HUES48 (cell line): ENCODE data around the gene COLGALT1.
"Not testable (repeated sequence)": the region's sequence is repeated elsewhere in the genome, so short reads cannot be mapped to it uniquely, and the experiment has no call there.

ENCODE experiments used
- H3K27ac ChIP-seq: one replicate; pipeline ENCODE4 v1.7.0; 2013; ENCODE audit warnings: low read depth, low read length, inconsistent platforms
- H3K27me3 ChIP-seq: 2 replicates; pipeline ENCODE4 v1.6.1; 2013; ENCODE audit warnings: mild to moderate bottlenecking, low read length; ENCODE audit not compliant: control insufficient read depth, insufficient read depth
- H3K36me3 ChIP-seq: 2 replicates; pipeline ENCODE4 v1.6.1; 2013; ENCODE audit warnings: low read length; ENCODE audit not compliant: control insufficient read depth, insufficient read depth
- H3K4me1 ChIP-seq: 2 replicates; pipeline ENCODE4 v1.6.1; 2013; ENCODE audit warnings: mild to moderate bottlenecking, low read length; ENCODE audit not compliant: control insufficient read depth, insufficient read depth
- H3K4me3 ChIP-seq: 2 replicates; pipeline ENCODE4 v1.5.1; 2013; ENCODE audit warnings: mild to moderate bottlenecking, low read depth, low read length
- H3K9ac ChIP-seq: 2 replicates; pipeline ENCODE4 v1.6.1; 2013; ENCODE audit warnings: mild to moderate bottlenecking, low read depth, low read length, moderate library complexity
- H3K9me3 ChIP-seq: 2 replicates; pipeline ENCODE4 v1.6.1; 2013; ENCODE audit warnings: low read length; ENCODE audit not compliant: control insufficient read depth, insufficient read depth

COLGALT1 gene

DNA sequence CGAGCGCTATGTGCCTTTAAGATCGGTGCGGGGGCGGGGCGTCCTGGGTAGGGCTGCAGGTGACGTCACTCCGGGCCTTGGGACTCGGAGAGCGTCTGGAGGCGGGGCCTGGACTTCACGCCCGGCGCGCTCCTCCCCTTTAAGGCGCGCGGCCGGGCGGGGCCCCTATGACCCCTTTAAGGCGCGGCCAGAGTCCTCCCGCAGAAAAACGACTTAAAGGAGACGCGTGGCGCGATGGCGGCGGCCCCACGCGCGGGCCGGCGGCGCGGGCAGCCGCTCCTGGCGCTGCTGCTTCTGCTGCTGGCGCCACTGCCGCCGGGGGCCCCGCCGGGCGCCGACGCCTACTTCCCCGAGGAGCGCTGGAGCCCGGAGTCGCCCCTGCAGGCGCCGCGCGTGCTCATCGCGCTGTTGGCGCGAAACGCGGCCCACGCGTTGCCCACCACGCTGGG is at the start of gene COLGALT1:
TSS of gene COLGALT1 (plus strand) at position 170 of the 449 bp plus-strand sequence. CDS start at position 235, 65 bp downstream.
- no peaks in the 10 kb centered on the region for H3K4me1 ChIP-seq
- H3K27ac ChIP-seq, result no peak within 1 kb of the TSS
- H3K9ac ChIP-seq, result peak within 1 kb of the TSS; percentile 35; the same call in 1 of the 2 replicates

DNA sequence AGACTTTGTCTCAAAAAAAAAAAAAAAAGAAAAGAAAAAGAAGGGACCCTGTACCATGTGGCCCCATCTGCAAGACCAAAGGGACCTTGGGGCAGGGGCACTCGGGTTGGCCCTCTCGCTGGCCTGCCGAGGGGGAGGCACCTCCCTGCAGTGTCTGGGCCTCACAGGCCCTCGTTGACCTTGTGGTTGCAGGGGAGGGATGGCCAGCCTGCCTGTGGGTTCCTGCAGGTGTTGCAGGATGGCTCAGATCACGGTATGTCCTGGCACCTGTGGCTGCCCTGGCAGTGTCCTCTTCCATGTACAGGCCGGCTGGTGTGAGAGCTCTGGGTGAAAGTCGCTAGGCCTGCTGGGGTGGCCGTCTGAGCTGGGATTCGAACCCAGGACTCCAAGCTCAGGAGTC is 48.7 kb upstream of the COLGALT1 start:
- Histone ChIP-seq H3K9ac (no peak overlapping the region), H3K9me3 (no peaks in the 10 kb centered on the region), H3K27me3 (no peaks in the 10 kb centered on the region), H3K27ac (no peak overlapping the region), H3K4me3 (no peak overlapping the region), H3K36me3 (no peaks in the 10 kb centered on the region), H3K4me1 (0 out of 2 replicates have a peak, but pooled peaks cover 5% of the 10 kb centered on the region)

More for the DNA sequence above, at the start of gene COLGALT1:
- H3K27me3 ChIP-seq, result no peaks in the 10 kb centered on the region
- H3K36me3 ChIP-seq, result peaks cover 12% of the 10 kb centered on the region
- no peaks in the 10 kb centered on the region for H3K9me3 ChIP-seq
- H3K4me3 ChIP-seq, result peak within 1 kb of the TSS; percentile 72

DNA sequence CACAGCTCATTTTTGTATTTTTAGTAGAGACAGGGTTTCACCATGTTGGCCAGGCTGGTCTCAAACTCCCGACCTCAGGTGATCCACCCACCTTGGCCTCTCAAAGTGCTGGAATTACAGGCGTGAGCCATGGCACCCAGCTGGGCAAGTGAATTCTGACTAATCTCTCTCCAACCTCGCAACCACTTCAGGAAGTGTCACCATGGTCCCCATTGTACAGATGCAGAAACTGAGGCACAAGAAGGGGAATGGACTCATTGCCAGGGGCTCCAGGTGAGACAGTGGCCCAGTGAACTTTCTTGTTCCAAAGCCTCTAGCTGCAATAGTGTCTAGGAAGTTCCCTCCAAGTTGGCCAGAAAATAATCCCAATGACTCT is 46.9 kb upstream of the COLGALT1 start:
- H3K27ac ChIP-seq, H3K4me3 ChIP-seq, H3K4me1 ChIP-seq, H3K9ac ChIP-seq, H3K9me3 ChIP-seq, H3K36me3 ChIP-seq, H3K27me3 ChIP-seq: not testable (repeated sequence)

DNA sequence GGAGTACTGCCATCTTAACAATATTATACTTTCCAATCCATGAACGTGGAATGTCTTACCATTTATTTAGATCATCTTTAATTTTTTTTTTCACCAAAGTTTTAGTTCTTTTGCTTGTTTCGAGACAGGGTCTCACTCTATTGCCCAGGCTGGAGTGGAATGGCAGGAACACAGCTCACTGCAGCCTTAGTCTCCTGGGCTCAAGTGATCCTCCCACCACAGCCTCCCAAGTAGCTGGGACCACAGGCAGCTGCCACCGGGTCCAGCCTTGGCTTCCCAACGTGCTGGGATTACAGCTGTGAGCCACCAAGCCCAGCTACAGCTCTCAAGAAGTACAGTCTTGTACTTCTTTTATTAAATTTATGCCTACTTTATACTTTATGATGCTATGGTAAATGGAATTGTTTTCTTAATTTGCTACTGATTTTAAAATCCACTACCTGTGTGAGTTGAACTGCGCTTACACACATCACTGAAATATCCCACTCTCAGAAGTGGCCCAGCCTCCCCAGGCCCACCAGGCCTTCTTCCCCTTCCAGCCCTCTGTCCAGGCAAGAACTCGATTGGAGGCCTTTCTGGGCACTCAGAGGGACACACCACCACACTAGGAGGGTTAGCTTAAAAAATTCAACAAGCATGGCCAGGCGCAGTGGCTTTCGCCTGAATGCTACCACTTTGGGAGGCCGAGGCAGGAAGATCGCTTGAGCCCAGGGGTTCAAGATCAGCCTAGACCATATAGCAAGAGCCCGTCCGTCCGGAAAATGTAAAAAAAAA is 45.0 kb upstream of the COLGALT1 start:
- Histone ChIP-seq H3K4me1 (0 out of 2 replicates have a peak, but pooled peaks cover 7% of the 10 kb centered on the region), H3K27me3 (no peaks in the 10 kb centered on the region), H3K9me3 (no peaks in the 10 kb centered on the region), H3K9ac (peak overlapping the region; percentile 94), H3K27ac (peak overlapping the region; percentile 97), H3K4me3 (peak overlapping the region; percentile 93), H3K36me3 (no peaks in the 10 kb centered on the region)

DNA sequence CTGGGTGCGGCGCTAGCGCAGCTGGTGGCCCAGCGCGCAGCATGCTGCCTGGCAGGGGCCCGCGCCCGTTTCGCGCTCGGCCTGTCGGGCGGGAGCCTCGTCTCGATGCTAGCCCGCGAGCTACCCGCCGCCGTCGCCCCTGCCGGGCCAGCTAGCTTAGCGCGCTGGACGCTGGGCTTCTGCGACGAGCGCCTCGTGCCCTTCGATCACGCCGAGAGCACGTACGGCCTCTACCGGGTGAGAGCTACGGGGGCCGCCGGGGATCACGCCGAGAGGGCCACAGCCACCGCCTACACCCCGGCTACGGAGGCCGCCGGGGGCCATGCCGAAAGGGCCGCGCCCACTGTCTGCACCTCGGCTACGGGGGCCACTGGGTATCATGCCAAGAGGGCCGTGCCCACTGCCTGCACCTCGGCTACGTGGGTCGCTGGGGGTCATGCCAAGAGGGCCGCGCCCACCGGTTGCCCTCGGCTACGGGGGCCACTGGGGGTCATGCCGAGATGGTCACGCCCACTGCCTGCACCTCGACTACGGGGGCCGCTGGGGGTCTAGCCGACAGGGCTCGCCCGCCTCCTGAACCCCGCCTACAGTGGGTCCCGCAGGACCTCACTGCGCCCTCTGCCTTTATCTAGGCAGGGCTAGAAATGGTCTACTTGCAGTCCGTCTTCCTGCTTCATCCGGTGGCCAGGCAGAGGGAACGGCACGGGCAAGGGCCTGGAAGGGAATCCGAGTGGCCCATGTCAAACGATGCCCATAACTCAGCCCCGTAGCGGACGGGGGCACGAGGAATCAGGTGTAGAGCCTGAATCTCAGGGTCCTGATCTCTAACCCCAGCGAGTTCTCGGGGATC is 43.5 kb upstream of the COLGALT1 start:
- H3K4me1 ChIP-seq, result 0 out of 2 replicates have a peak, but pooled peaks cover 7% of the 10 kb centered on the region
- H3K27ac ChIP-seq, result peak overlapping the region; percentile 97
- no peaks in the 10 kb centered on the region for H3K27me3 ChIP-seq
- H3K9me3 ChIP-seq, result no peaks in the 10 kb centered on the region
- H3K36me3 ChIP-seq, result peaks cover 6% of the 10 kb centered on the region
- peak overlapping the region; percentile 93 for H3K4me3 ChIP-seq
- peak overlapping the region; percentile 94 for H3K9ac ChIP-seq

DNA sequence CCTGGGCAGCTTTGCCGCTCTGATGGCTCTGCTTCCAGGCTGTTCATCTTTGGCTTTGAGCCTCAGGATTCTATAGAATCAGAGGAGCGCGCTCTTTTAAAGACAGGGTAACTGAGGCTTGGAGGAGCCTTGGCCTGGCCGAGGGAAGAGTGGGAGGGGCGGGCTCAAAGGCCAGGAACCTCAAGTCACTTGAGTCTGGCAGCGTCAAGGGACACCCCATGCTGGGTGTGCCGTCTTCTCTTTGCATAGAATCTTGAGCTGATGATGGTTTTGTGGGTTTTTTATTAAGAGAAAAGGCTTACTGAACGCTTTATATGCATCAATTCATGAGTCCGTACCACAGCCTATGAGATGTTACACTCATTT is 42.9 kb upstream of the COLGALT1 start:
- Histone ChIP-seq H3K4me3 (peak overlapping the region; percentile 93), H3K27me3 (no peaks in the 10 kb centered on the region), H3K27ac (peak overlapping the region; percentile 97), H3K36me3 (peaks cover 12% of the 10 kb centered on the region), H3K9me3 (peaks cover 4% of the 10 kb centered on the region), H3K4me1 (0 out of 2 replicates have a peak, but pooled peaks cover 7% of the 10 kb centered on the region), H3K9ac (0 out of 2 replicates have a peak overlapping the region, but pooled peaks have one; percentile 94)

DNA sequence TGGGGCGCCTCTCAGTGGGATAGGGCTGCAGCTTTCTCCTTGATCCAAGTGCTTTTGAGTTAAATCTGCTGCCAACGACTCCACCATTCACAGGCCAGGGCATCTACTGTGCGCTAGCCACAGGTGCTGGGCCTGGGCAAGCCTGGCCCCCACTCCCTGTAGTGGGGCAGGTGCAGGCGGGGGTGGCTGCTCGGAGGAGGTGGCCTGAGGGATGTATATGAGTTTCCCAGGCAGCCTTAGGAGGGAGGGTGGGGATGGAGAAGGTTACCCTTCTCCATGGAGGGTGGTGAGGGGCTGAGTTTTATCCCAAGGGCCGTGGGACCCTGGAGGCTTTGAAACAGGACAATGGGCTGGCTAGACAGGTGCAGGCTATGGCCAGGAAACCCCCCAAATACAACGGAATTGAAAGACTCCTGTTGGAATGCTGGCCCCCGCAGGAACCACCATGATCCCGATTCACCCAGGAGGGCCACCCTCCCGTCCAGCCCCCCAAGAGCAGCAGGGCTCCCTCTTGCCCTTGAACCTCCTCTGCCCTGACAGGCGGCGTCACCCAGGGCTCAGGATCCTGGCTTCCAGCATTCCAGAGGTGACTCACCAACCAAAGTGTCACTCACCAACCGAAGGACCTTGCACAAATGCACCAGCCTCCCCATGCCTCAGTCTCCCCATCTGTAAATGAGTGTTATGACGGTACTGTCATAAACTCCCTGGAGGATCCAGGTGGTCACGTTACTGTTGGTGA is 39.9 kb upstream of the COLGALT1 start:
- H3K4me3 ChIP-seq, result no peak overlapping the region
- no peak overlapping the region for H3K9ac ChIP-seq
- H3K27me3 ChIP-seq, result no peaks in the 10 kb centered on the region
- H3K36me3 ChIP-seq, result peaks cover 23% of the 10 kb centered on the region
- H3K4me1 ChIP-seq, result 0 out of 2 replicates have a peak, but pooled peaks cover 4% of the 10 kb centered on the region
- H3K9me3 ChIP-seq, result peaks cover 8% of the 10 kb centered on the region
- no peak overlapping the region for H3K27ac ChIP-seq

DNA sequence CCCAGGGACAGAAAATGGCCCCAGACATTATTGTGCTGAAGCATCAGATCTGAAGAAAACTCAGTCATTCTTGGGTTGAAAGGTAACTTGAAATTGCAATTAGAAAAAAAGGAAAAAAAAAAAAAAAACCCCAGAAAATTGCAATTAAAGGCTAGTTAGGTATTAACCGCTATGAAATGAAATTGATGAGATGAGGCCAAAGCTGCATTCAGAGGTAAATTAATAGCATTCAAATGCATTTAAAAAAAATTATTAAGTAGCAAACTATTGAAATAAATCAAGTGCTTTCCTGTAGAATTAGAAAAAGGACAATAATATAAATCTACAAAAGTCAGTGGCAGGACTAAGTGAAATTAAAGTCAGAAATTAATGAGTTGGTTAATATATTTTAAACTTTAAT is 37.6 kb upstream of the COLGALT1 start:
- no peak overlapping the region for H3K4me3 ChIP-seq
- H3K27ac ChIP-seq, result no peak overlapping the region
- peaks cover 29% of the 10 kb centered on the region for H3K36me3 ChIP-seq
- no peaks in the 10 kb centered on the region for H3K27me3 ChIP-seq
- H3K9ac ChIP-seq, result no peak overlapping the region
- H3K9me3 ChIP-seq, result peaks cover 8% of the 10 kb centered on the region
- no peaks in the 10 kb centered on the region for H3K4me1 ChIP-seq

DNA sequence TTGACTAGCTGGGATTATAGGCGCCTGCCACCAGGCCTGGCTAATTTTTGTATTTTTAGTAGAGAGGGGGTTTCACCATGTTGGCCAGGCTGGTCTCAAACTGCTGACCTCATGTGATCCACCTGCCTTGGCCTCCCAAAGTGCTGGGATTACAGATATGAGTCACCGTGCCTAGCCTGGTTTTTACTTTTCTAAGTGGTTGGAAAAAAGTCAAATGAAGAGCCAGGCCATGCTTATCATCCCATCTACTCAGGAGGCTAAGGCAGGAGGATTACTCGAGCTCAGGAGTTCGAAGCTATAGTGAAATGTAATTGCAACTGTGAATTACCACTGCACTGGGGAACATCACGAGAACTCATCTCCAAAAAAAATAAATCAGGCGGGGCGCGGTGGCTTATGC is 36.8 kb upstream of the COLGALT1 start:
- H3K36me3 ChIP-seq, result peaks cover 29% of the 10 kb centered on the region
- not testable (repeated sequence) for H3K4me3 ChIP-seq, H3K27ac ChIP-seq

DNA sequence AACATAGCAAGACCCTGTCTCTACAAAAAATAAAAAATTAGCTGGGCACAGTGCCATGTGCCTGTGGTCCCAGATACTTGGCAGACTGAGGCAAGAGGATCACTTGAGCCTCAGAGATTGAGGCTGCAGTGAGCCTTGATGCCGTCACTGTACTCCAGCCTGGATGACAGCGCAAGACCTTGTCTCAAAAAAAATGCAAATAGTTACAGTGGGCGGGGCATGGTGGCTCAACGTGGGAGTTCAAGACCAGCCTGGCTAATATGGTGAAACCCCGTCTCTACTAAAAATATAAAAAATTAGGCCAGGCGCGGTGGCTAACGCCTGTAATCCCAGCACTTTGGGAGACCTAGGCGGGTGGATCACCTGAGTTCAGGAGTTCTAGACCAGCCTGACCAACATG is 35.5 kb upstream of the COLGALT1 start:
- Histone ChIP-seq H3K4me1 (no peaks in the 10 kb centered on the region), H3K9ac (no peak overlapping the region), H3K36me3 (peaks cover 29% of the 10 kb centered on the region), H3K4me3 (no peak overlapping the region), H3K9me3 (peaks cover 8% of the 10 kb centered on the region), H3K27ac (no peak overlapping the region), H3K27me3 (no peaks in the 10 kb centered on the region)

More for the DNA sequence above, 36.8 kb upstream of the COLGALT1 start:
- H3K9ac ChIP-seq, H3K9me3 ChIP-seq, H3K27me3 ChIP-seq, H3K4me1 ChIP-seq: not testable (repeated sequence)
